ENCODE measurements around the gene FHIT.

FHIT gene

DNA sequence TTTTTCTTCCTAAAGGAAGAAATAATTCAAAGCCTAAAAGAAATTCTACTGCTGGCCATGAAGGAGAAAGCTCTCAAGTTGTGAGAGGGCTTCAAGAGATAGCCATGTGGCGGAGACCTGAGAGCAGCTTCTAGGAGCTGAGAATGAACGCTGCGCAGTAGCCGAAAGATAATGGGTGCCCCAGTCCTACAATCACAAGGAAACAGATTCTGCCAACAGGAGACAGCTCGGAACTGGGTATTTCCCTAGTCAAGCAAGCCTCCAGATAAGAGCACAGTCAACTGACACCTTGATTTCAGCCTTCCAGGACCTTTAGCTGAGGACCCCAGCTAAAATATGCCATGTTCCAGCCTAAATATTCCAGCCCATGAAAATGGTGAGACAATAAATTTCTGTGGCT lies 824.1 kb downstream of the FHIT start:
- Histone ChIP-seq H3K9me3 (ENCODE audit: insufficient read depth, low read length) (no peaks in the 10 kb centered on the region), H3K4me1 (ENCODE audit: insufficient read depth, insufficient read length) (no peaks in the 10 kb centered on the region), H3K36me3 (ENCODE audit: insufficient read depth, insufficient read length, low read length) (no peaks in the 10 kb centered on the region), H3K27me3 (ENCODE audit: insufficient read depth, insufficient read length) (no peaks in the 10 kb centered on the region), H3K9ac (ENCODE audit: insufficient read length, low read depth) (no peak overlapping the region), H3K4me3 (ENCODE audit: insufficient read length, low read depth) (no peak overlapping the region)
- TF ChIP-seq SUZ12 (IDR thresholded peaks at IDR 0.05; ENCODE audit: extremely low read depth, insufficient read depth, insufficient read length) (no peak), YY1 (IDR thresholded peaks at IDR 0.05; ENCODE audit: insufficient read depth, insufficient read length) (no peak), ZNF274 (IDR thresholded peaks at IDR 0.05; ENCODE audit: low read depth, low read length) (no peak)
- DNase-seq (ENCODE audit: low read depth, low spot score), result no peak

DNA sequence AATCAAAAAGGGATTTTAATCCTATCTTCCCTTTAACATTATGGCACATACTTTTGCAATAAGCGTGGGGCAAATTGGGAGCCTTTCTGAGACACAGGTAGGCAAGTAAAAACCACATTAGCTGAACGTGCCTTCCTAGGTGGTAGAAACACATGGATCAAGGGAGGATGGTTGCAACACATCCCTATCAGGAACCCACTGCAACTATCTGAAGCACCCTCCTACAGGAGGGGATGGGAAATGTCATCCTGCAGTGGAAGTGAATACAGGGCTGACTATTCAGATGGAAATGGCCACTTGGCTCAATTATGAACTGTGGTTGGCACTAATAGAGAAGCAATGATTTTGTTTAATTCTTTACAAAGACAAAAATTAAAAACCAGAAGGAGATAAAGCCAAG lies 826.3 kb downstream of the FHIT start:
- TF ChIP-seq YY1 (IDR thresholded peaks at IDR 0.05; ENCODE audit: insufficient read depth, insufficient read length), result no peak
- H3K9ac ChIP-seq (ENCODE audit: insufficient read length, low read depth), result no peak overlapping the region
- no peaks in the 10 kb centered on the region for H3K36me3 ChIP-seq (ENCODE audit: insufficient read depth, insufficient read length, low read length)
- H3K4me3 ChIP-seq (ENCODE audit: insufficient read length, low read depth), result no peak overlapping the region
- H3K9me3 ChIP-seq (ENCODE audit: insufficient read depth, low read length), result no peaks in the 10 kb centered on the region
- H3K27me3 ChIP-seq (ENCODE audit: insufficient read depth, insufficient read length), result no peaks in the 10 kb centered on the region
- DNase-seq (ENCODE audit: low read depth, low spot score), result no peak
- H3K4me1 ChIP-seq (ENCODE audit: insufficient read depth, insufficient read length), result no peaks in the 10 kb centered on the region

DNA sequence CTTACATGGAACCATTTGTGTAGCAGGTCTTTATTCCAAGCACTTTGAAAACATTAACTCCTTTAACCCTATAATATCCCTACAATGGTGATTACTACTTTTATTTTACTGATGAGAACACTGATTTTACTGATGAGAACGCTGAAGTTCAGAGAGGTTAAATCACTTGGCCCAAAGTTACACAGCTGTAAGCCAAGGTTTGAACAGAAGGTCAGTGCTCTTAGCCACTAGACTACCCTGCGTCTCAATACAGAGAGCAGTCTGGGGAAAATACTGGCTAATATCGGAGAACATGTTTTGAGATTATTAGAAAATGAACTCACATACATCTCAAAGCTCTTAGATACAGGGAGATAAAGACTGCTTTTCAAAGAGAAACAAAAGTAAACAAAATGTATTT lies 827.2 kb downstream of the FHIT start:
- H3K4me3 ChIP-seq (ENCODE audit: insufficient read length, low read depth), result no peak overlapping the region
- no peaks in the 10 kb centered on the region for H3K27me3 ChIP-seq (ENCODE audit: insufficient read depth, insufficient read length)
- no peaks in the 10 kb centered on the region for H3K36me3 ChIP-seq (ENCODE audit: insufficient read depth, insufficient read length, low read length)
- no peaks in the 10 kb centered on the region for H3K4me1 ChIP-seq (ENCODE audit: insufficient read depth, insufficient read length)
- TF ChIP-seq YY1 (IDR thresholded peaks at IDR 0.05; ENCODE audit: insufficient read depth, insufficient read length), result no peak
- no peak for TF ChIP-seq ZNF274 (IDR thresholded peaks at IDR 0.05; ENCODE audit: low read depth, low read length)
- no peak for TF ChIP-seq SUZ12 (IDR thresholded peaks at IDR 0.05; ENCODE audit: extremely low read depth, insufficient read depth, insufficient read length)
- no peak overlapping the region for H3K9ac ChIP-seq (ENCODE audit: insufficient read length, low read depth)
- no peak for DNase-seq (ENCODE audit: low read depth, low spot score)
- no peaks in the 10 kb centered on the region for H3K9me3 ChIP-seq (ENCODE audit: insufficient read depth, low read length)

DNA sequence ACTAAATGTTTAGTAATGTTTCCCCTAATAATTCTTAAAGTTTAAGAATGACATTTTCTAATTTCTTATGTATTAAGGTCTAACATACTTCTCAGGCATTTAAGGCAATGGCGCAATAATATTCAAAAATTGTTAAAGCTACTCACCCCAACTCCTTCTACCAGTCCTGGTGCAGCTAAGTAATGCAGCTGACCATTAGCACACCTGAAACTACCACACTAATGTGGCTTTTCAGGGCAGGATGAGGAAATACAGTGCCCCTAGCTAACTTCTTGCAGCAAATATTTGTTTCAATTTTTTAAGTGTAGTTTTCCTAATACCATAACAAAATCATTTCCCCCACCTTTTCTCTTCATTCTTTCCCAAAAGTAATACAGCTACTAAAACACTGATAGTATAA lies 827.7 kb downstream of the FHIT start:
- H3K36me3 ChIP-seq (ENCODE audit: insufficient read depth, insufficient read length, low read length), result no peaks in the 10 kb centered on the region
- H3K27me3 ChIP-seq (ENCODE audit: insufficient read depth, insufficient read length), result no peaks in the 10 kb centered on the region
- H3K9ac ChIP-seq (ENCODE audit: insufficient read length, low read depth), result no peak overlapping the region
- no peak overlapping the region for H3K4me3 ChIP-seq (ENCODE audit: insufficient read length, low read depth)
- no peaks in the 10 kb centered on the region for H3K9me3 ChIP-seq (ENCODE audit: insufficient read depth, low read length)
- H3K4me1 ChIP-seq (ENCODE audit: insufficient read depth, insufficient read length), result no peaks in the 10 kb centered on the region
- no peak for DNase-seq (ENCODE audit: low read depth, low spot score)
- TF ChIP-seq SUZ12 (IDR thresholded peaks at IDR 0.05; ENCODE audit: extremely low read depth, insufficient read depth, insufficient read length) (no peak), YY1 (IDR thresholded peaks at IDR 0.05; ENCODE audit: insufficient read depth, insufficient read length) (no peak), ZNF274 (IDR thresholded peaks at IDR 0.05; ENCODE audit: low read depth, low read length) (no peak)

DNA sequence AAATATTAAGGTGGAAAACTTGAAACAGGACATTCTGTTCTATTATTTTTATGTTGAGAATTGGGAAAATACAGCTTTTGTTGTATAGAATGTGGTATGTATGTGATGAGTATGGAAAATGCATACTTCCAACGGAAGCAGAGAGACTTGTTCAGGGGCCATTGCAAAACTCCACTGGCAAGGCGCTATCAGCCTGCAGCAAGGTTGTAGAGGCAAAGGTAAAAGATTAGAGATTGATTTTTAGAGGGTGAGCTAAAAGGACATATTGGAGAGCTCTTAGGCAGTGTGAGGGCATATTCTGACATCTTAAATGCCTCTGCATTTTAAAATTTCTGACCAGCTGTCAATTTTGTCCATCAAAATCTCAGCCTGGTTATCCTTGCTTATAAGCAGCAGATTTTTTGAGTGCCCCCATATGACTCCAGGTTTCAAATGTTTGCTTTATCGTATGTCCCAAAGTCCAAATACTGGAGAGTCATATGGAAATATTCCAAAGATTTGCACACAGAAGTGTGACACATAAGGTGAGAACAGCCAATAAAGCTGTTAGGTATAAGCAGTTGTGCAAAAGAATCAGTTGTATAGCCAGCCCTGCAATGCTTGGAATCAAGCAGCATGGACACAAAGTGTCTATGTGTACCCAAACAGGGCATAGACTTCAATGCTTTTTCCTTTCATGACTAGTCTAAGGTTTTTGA lies 829.4 kb downstream of the FHIT start:
- H3K27me3 ChIP-seq (ENCODE audit: insufficient read depth, insufficient read length), result no peaks in the 10 kb centered on the region
- no peak overlapping the region for H3K9ac ChIP-seq (ENCODE audit: insufficient read length, low read depth)
- TF ChIP-seq SUZ12 (IDR thresholded peaks at IDR 0.05; ENCODE audit: extremely low read depth, insufficient read depth, insufficient read length) (no peak), ZNF274 (IDR thresholded peaks at IDR 0.05; ENCODE audit: low read depth, low read length) (no peak), YY1 (IDR thresholded peaks at IDR 0.05; ENCODE audit: insufficient read depth, insufficient read length) (no peak)
- no peaks in the 10 kb centered on the region for H3K36me3 ChIP-seq (ENCODE audit: insufficient read depth, insufficient read length, low read length)
- H3K9me3 ChIP-seq (ENCODE audit: insufficient read depth, low read length), result no peaks in the 10 kb centered on the region
- no peak for DNase-seq (ENCODE audit: low read depth, low spot score)
- H3K4me3 ChIP-seq (ENCODE audit: insufficient read length, low read depth), result no peak overlapping the region
- H3K4me1 ChIP-seq (ENCODE audit: insufficient read depth, insufficient read length), result no peaks in the 10 kb centered on the region

DNA sequence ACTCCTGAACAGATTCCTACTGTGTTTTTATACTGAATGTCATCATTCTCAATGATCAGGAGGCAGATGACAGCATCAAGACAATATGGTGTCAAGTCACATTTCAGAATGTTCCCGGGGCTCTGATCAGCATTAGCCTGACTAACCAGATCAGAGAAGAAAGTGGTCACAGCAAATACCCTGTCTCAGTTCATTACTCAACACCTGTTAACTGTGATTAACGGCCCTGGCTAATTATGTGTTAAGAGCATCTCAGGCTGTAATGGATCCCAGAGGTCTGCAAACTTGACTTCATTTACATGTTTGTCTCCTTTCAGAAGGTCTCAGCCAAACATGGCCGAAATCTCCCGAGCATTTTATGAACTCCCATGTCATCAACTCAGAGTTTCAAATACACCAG lies 833.7 kb downstream of the FHIT start:
- Histone ChIP-seq H3K36me3 (ENCODE audit: insufficient read depth, insufficient read length, low read length) (no peaks in the 10 kb centered on the region), H3K9me3 (ENCODE audit: insufficient read depth, low read length) (no peaks in the 10 kb centered on the region), H3K27me3 (ENCODE audit: insufficient read depth, insufficient read length) (no peaks in the 10 kb centered on the region), H3K9ac (ENCODE audit: insufficient read length, low read depth) (no peak overlapping the region), H3K4me1 (ENCODE audit: insufficient read depth, insufficient read length) (no peaks in the 10 kb centered on the region), H3K4me3 (ENCODE audit: insufficient read length, low read depth) (no peak overlapping the region)
- no peak for TF ChIP-seq ZNF274 (IDR thresholded peaks at IDR 0.05; ENCODE audit: low read depth, low read length)
- no peak for TF ChIP-seq YY1 (IDR thresholded peaks at IDR 0.05; ENCODE audit: insufficient read depth, insufficient read length)
- no peak for TF ChIP-seq SUZ12 (IDR thresholded peaks at IDR 0.05; ENCODE audit: extremely low read depth, insufficient read depth, insufficient read length)
- no peak for DNase-seq (ENCODE audit: low read depth, low spot score)

DNA sequence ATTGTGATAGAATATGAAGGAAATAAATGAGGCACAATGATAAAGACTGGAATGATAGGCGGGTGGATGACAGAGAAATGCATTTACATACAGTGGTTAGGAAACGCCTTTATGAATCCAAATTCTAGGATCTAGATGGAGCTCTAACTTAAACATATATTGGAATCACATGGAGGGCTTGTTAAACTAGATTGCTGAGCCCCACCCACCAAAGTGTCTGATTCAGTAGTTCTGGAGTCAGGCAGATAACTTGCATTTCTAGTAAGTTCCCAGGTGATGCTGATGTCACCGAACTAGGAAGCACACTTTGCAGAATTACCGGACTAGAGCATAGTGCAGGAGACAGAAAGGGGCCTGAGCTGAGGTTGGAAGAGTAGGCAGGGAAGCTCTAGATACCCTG lies 837.2 kb downstream of the FHIT start:
- H3K4me3 ChIP-seq (ENCODE audit: insufficient read length, low read depth), result no peak overlapping the region
- TF ChIP-seq ZNF274 (IDR thresholded peaks at IDR 0.05; ENCODE audit: low read depth, low read length), result no peak
- TF ChIP-seq YY1 (IDR thresholded peaks at IDR 0.05; ENCODE audit: insufficient read depth, insufficient read length), result no peak
- TF ChIP-seq SUZ12 (IDR thresholded peaks at IDR 0.05; ENCODE audit: extremely low read depth, insufficient read depth, insufficient read length), result no peak

More for the DNA sequence above, 837.2 kb downstream of the FHIT start:
- Histone ChIP-seq H3K9me3 (ENCODE audit: insufficient read depth, low read length) (no peaks in the 10 kb centered on the region), H3K27me3 (ENCODE audit: insufficient read depth, insufficient read length) (no peaks in the 10 kb centered on the region), H3K4me1 (ENCODE audit: insufficient read depth, insufficient read length) (no peaks in the 10 kb centered on the region), H3K36me3 (ENCODE audit: insufficient read depth, insufficient read length, low read length) (no peaks in the 10 kb centered on the region), H3K9ac (ENCODE audit: insufficient read length, low read depth) (no peak overlapping the region)
- DNase-seq (ENCODE audit: low read depth, low spot score), result no peak
